Measurements from ENCODE around the gene GPD1.

The GPD1 gene

DNA sequence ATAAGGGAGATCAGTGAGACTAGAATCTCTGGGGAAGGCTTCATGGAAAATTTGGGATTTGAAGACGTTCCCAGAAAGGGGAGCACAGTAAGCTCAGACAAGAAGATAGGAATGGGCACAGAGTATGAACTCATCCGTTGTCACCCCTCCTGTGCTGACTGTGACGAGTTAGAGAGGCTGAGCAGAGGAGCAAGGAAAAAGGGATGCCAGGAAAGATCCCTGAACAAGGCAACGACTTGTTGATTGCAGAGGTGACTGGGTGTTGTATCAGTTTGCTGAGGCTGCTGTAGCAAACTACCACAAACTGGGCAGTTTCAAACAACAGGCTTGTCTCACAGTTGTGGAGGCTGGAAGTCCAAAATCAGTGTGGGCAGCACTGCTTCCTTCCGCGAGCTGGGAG lies 5.9 kb upstream of the GPD1 start:
- no peak for TF ChIP-seq CTCF (IDR thresholded peaks at IDR 0.05; ENCODE audit: control insufficient read depth, insufficient read depth, low read depth, low read length, missing control alignments)
- no peak for DNase-seq (ENCODE audit: low read depth)
- no peak overlapping the region for H3K4me3 ChIP-seq (ENCODE audit: control insufficient read depth, low read depth, low read length)

DNA sequence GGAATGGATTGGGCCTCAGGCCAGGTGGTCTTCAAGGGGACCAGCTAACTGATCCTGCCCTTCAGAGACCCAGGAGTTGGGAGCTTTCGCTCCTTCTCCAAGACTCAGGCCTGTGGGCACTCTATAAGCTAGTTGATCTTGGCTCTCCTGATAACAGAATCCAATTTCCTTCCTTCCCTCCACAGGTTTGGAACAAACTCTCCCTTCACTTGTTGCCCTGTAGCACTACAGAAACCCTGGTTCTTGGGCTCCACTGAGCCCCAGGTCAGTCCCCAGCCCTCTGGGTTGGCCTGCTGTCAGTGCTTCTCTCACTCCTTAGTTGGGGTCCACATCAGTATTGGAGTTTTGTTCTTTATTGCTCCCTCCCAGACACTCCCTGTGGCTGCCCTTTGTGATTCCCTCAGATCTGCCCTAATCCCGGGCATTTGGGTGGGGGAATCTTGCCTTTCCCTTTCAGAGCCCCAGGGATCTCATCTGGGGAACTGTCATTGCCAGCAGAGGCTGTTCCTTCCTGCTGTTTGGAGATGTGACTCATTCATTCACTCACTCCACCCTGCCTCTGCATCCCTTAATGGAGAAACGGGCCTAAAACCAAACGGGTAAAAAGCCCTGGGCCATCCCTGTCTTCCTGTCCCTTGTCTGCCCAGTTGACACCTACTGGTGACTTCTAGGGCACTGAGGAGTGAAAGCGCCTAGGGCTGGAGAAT lies 4.4 kb upstream of the GPD1 start:
- DNase-seq (ENCODE audit: low read depth) = no peak
- H3K4me3 ChIP-seq (ENCODE audit: control insufficient read depth, low read depth, low read length) = no peak overlapping the region
- no peak for TF ChIP-seq CTCF (IDR thresholded peaks at IDR 0.05; ENCODE audit: control insufficient read depth, insufficient read depth, low read depth, low read length, missing control alignments)

- no peak overlapping the region for H3K4me3 ChIP-seq (ENCODE audit: control insufficient read depth, low read depth, low read length)
- DNase-seq (ENCODE audit: low read depth) = no peak
- no peak for TF ChIP-seq CTCF (IDR thresholded peaks at IDR 0.05; ENCODE audit: control insufficient read depth, insufficient read depth, low read depth, low read length, missing control alignments)
Measured at GRCh38 chr12:50100561-50100960, 3.2 kb upstream of the GPD1 start.

DNA sequence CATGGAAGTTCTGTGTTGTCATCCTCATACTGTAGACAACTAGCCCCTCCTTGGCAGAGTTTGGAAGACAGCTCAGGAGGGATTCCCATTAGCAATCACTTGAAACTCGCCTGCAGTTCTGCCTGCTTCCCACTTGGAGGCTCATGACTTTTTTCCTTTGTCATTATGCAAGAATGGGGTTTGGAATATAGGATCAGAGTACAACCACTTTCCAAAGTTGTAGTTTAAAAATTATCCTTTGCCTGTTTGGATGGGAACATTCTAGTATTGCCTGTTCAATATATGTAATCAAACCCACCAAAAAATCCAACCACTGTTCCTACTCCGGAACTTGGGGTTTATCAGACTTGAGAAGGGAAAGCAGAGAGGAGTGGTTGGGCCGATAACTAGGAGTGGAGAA lies 2.1 kb upstream of the GPD1 start:
- TF ChIP-seq CTCF (IDR thresholded peaks at IDR 0.05; ENCODE audit: control insufficient read depth, insufficient read depth, low read depth, low read length, missing control alignments) = peak; percentile 52
- no peak overlapping the region for H3K4me3 ChIP-seq (ENCODE audit: control insufficient read depth, low read depth, low read length)
- no peak for DNase-seq (ENCODE audit: low read depth)

DNA sequence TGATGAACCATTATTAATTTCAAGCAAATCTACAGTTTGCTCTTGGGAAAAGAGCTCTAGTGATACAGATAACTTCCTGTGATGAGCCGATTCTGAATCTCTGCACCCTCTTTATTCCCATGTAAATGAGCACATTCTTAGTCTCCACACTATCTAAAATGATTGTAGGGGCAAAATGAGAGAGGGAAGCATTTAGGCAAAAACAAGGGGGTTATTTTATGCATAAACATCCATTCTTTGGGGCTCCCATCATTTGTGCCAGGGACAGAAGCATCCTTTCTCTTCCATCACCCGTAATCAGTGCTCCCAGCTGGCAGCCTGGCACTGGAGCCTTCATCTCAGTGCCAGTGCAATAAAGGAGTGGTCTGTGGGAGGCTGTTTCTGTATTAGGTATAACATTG lies 1.7 kb upstream of the GPD1 start:
- TF ChIP-seq CTCF (IDR thresholded peaks at IDR 0.05; ENCODE audit: control insufficient read depth, insufficient read depth, low read depth, low read length, missing control alignments) = no peak
- H3K4me3 ChIP-seq (ENCODE audit: control insufficient read depth, low read depth, low read length) = no peak overlapping the region
- DNase-seq (ENCODE audit: low read depth) = no peak

GRCh38 chr12:50102646-50103309 lies 1.0 kb upstream of the GPD1 start:
- TF ChIP-seq CTCF (IDR thresholded peaks at IDR 0.05; ENCODE audit: control insufficient read depth, insufficient read depth, low read depth, low read length, missing control alignments) = no peak
- DNase-seq (ENCODE audit: low read depth) = no peak
- no peak overlapping the region for H3K4me3 ChIP-seq (ENCODE audit: control insufficient read depth, low read depth, low read length)
